Ishikawa (cell line): Measurements from ENCODE around the gene PRICKLE1.

Experiments used
- EP300 ChIP-seq: IDR thresholded peaks from 2 replicates; pipeline ENCODE4 v1.6.1; 2012; ENCODE audit warnings: borderline replicate concordance
- FOXM1 ChIP-seq: IDR thresholded peaks from 2 replicates; pipeline ENCODE4 v1.6.1; 2012; ENCODE audit warnings: low read depth, borderline replicate concordance
- MAX ChIP-seq: IDR thresholded peaks from 2 replicates; pipeline ENCODE4 v1.6.1; 2012
- REST ChIP-seq: IDR thresholded peaks from 2 replicates; pipeline ENCODE4 v1.6.1; 2012; ENCODE audit warnings: low read depth, mild to moderate bottlenecking
- TAF1 ChIP-seq: IDR thresholded peaks from 2 replicates; pipeline ENCODE4 v1.6.1; 2012; ENCODE audit warnings: low read depth, mild to moderate bottlenecking
- YY1 ChIP-seq: IDR thresholded peaks from 2 replicates; pipeline ENCODE4 v1.6.1; 2012; ENCODE audit warnings: low read depth

- TF ChIP-seq EP300 (no peak), YY1 (no peak), TAF1 (no peak), MAX (no peak), FOXM1 (no peak), REST (no peak)
Observed at GRCh38 chr12:42492267-42492666, 97.3 kb downstream of the PRICKLE1 start.
